Measurements from ENCODE around the gene DEGS2. TPM values are rescaled to one million over a fixed set of nuclear protein-coding genes. Genes with fewer than 3 reads are reported as not detected.

The DEGS2 gene
- total RNA-seq, 1 experiment from 2014 or later = not detected

DNA sequence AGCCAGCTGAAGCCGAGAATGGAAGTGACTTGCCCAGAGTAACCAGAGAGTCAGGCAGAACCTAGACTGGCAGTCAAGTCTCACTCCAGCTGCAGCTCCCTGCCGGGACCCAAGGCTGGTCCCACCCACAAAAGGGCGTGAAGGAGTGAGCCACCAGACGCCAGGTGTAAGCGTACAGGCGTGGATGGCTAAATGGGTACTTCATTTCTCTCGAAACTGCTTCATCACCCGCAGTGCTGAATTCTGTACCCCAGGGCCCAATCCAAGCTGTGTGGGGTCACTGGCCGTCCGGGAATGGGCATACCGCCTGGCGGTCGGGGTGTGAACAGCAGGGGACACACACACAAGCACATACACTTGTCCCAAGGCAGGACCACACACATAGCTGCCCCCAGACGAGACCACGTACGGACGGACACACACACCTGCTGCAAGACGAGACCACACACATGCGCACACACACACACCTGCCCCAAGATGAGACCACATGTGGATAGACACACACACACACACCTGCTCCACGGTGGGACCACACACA lies 34.8 kb downstream of the DEGS2 start:
- no peak for DNase-seq (ENCODE audit: low read depth, low spot score)
- in situ Hi-C loops (cut with HindIII; ENCODE audit: low pct_unique_long_range_greater_than_20kb, low sequenced_read_pairs) = no loop called here

DNA sequence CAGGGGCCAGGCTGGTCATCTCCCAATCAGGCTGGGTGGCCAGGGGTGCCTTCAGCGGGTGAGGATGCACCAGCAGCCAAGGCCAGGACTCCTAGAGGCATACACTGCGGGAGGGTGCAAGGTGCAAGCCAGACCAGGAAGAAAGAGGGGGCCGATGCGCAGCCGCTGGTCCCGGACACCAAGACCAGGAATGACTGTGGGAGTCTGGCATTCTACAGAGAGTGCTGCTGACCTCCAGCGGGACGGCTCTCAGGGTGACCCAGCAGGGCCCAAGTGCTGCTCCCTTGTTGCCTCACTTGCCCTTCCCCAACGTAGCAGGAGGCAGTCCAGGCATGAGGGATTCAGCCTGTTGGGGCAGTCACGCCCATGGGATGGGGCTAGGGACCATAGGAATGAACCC lies 35.8 kb downstream of the DEGS2 start:
- no peak for DNase-seq (ENCODE audit: low read depth, low spot score)
- in situ Hi-C loops (cut with HindIII; ENCODE audit: low pct_unique_long_range_greater_than_20kb, low sequenced_read_pairs) = no loop called here

DNA sequence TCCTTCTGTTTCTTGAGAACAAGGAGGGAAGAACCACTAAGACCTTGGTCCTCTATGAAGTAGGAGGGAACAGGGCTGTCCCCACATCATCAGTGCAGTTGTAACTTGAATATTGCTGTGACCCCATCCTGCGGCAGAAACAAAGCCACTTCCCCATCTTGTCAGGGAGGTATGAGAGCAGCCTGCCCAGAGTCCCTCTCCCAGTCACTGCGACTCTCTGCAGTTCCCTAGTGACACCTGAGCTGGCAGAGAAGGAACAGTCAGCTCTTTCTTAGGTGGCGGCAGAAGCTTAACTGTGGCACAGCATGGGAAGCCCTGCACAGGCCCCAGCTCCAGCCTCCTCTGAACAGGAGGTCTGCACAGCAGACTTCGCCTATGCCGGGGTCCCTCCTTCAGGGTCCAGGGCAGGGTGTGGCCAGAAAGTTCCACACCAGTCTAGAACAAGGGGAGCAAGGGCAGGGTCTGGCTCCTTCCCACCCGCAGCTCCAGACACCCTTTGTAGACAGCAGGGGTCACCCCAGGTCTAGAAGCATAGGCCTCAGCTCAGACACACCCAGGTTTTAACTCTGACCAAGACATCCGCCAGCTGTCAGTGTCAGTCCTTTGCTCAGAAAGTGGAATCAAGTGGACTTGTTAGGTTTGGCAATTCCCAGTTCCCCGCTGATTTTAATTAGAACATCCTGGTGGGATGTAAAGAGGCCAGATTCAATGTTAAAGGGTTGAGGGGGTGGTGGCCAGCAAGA lies 36.8 kb downstream of the DEGS2 start:
- in situ Hi-C loops (cut with HindIII; ENCODE audit: low pct_unique_long_range_greater_than_20kb, low sequenced_read_pairs) = no loop called here
- no peak for DNase-seq (ENCODE audit: low read depth, low spot score)

DNA sequence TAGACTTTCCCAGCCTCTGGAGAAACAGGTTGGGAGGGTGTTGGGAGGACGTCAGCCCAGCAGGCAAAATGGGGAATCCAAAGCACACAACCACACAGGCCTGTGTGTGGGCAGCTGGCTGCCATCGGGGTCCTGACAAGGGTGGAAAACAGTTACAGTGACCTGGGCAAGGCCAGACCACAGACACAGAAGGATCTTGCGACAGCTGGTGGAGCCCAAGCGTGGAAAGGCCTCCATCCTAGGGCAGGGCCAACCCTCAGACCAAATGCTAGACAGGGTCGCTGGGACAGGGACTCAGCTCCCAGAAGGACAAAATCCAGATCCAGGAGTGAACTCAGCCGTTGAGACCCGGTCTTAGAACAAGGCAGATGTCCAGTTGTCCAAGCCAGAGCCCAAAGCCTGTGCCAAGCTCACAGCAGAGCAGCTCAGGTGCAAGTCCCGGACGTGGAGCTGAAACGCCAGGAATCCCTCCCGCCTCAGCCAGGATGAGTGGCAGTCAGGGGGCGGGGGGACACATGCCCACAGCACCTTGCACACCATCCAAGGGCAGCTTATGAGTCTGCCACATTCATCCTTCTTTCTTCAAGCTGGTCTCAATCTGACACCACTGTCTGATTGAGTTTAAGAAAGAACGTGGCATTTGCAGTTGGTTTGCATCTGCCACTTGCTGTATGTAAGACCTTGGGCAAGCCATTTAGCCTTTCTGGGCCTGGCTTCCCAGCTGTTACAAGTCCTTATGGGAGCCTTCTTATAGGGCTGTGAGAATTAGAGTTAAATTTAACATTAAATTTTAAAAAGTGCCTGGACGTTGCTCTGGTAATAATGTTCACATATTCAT lies 37.6 kb downstream of the DEGS2 start:
- in situ Hi-C loops (cut with HindIII; ENCODE audit: low pct_unique_long_range_greater_than_20kb, low sequenced_read_pairs) = no loop called here
- no peak for DNase-seq (ENCODE audit: low read depth, low spot score)

DNA sequence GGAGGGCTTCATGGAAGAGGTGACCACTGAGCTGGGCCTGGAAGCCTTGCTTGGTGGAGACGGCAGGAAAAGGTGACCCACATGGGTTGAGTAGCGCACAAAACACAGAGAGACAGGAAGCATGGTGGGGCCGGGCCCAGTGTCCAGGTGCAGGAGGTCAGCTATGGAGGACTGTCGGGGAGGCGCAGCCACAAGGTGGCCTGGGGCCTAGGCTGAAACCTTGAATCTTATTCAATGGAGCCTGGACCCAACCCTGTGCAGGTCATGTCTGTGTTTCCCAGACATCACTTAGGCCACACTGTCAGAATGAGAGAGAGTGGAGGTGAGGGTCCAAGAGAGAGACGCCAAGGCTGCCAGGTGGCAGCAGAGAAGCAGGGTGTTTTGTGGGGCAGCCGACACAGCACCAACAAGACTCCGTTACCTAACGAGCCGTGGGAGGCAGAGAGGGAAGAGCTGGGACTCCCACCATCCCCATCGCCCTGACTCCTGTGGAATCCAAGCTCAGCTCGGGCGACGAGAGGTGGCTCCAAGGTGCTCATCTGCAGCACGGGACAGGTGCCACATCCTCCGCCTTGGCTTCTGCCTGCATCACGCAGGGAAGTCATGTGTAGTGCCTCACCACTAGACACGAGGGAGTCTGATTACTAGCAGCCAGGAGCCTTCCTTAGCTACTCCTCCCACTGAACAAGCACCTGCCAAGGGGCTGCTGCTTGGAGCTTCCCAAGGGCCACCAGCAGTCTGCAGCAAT lies 38.7 kb downstream of the DEGS2 start:
- in situ Hi-C loops (cut with HindIII; ENCODE audit: low pct_unique_long_range_greater_than_20kb, low sequenced_read_pairs) = no loop called here
- no peak for DNase-seq (ENCODE audit: low read depth, low spot score)

- DNase-seq (ENCODE audit: low read depth, low spot score) = no peak
- in situ Hi-C loops (cut with HindIII; ENCODE audit: low pct_unique_long_range_greater_than_20kb, low sequenced_read_pairs) = no loop called here
These were observed 40.2 kb downstream of the DEGS2 start for GRCh38 chr14:100119251-100119650.

GRCh38 chr14:100118396-100119011 lies 40.9 kb downstream of the DEGS2 start:
- no peak for DNase-seq (ENCODE audit: low read depth, low spot score)
- in situ Hi-C loops (cut with HindIII; ENCODE audit: low pct_unique_long_range_greater_than_20kb, low sequenced_read_pairs) = no loop called here

DNA sequence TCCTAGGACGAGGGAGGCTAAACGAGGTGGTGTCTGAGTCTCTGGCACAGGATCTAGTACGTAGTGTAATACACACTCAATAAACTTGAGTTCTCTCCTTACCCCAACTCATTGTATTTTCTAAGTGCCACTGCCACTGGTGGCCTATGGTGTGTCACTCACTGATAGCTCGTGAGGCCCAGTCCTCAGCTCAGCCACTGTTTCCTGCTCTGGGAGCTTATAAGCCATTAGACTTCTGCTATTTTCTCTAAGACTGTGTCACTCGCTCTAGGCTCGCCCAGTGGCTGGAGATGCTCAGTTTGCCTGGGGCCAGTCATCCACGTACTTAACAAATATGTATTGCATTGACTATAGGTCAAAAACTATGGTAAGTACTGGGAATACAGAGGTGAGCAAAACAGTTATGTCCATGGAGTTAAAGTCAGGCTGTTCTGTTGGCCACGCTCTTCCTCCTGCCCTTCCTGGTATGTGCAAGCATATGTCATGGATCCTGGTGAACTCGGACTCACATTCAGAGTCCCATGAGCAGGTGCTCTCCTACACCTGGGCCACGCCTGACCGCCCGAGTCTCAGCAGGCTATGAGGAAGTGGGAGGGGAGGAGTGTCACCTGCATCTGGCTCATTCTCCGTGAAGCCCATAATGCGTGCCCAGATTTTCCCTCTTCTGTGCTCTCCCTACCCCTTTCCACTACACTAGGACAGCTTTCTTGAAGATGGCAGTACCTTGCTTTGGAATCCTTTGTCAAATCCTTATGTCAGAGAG lies 41.6 kb downstream of the DEGS2 start:
- in situ Hi-C loops (cut with HindIII; ENCODE audit: low pct_unique_long_range_greater_than_20kb, low sequenced_read_pairs) = no loop called here
- DNase-seq (ENCODE audit: low read depth, low spot score) = no peak

- in situ Hi-C loops (cut with HindIII; ENCODE audit: low pct_unique_long_range_greater_than_20kb, low sequenced_read_pairs) = no loop called here
These were observed 42.4 kb downstream of the DEGS2 start for GRCh38 chr14:100117026-100117425.

DNA sequence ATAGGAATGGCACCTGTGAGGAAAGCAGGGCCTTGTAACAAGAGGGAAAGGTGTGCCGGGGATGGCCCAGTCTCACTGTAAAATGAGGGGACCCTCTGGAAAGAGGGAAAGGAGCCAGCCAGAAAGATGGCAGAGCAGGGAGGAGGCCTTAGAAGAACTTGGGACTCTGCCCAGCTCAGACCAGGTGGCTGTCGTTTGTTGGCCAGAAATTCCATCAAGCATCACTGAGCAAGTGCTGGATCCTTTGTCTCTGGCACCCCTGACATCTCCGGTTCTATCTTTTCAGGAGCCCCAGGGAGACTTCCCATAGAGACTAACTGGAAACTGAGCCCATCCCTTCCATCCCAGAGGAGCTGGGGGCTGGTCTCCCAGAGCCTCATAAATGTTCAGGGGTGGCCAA lies 43.3 kb downstream of the DEGS2 start:
- in situ Hi-C loops (cut with HindIII; ENCODE audit: low pct_unique_long_range_greater_than_20kb, low sequenced_read_pairs) = no loop called here
- no peak for DNase-seq (ENCODE audit: low read depth, low spot score)

More at GRCh38 chr14:100117026-100117425, 42.4 kb downstream of the DEGS2 start:
- DNase-seq (ENCODE audit: low read depth, low spot score) = no peak

DNA sequence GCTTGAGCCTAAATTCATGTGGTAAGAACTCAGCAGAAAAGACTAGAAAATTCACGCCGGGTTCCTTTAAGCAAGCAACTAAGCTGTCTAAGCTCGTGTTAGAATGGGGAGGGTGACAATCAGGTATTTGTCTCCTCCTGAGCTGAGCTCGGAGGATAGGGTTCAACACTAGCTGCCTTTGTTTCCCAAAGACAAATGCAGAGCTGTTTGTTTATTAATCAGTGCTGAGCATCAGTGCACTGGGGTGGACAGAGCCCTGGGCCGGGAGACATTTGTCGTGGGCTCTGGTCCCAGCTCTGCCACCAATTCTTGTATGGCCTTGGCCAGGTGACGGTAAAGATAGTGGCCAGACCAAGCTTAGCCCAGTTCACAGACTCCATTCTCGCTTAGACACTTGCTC lies 43.7 kb downstream of the DEGS2 start:
- in situ Hi-C loops (cut with HindIII; ENCODE audit: low pct_unique_long_range_greater_than_20kb, low sequenced_read_pairs) = no loop called here
- DNase-seq (ENCODE audit: low read depth, low spot score) = peak; percentile 55

DNA sequence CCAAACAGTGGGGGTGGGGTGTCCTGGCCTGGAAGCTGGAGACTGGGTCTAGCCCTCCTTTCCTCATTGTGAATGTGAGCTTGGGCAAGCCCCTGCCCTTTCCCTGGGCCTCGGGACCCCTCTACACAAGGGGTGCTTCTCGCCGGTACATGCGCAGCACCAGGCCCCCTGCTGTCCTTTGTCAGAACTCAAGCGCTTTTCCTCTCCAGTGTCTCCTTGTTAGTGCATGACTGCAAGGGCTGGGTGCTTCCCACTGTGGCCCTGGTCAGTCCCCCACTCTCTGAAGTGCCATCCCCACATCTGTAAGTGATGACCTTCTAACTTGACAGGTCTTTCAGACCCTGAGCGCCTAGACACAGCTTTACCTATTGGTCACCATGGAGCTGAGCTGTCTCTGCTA lies 44.2 kb downstream of the DEGS2 start:
- in situ Hi-C loops (cut with HindIII; ENCODE audit: low pct_unique_long_range_greater_than_20kb, low sequenced_read_pairs) = no loop called here
- DNase-seq (ENCODE audit: low read depth, low spot score) = no peak

DNA sequence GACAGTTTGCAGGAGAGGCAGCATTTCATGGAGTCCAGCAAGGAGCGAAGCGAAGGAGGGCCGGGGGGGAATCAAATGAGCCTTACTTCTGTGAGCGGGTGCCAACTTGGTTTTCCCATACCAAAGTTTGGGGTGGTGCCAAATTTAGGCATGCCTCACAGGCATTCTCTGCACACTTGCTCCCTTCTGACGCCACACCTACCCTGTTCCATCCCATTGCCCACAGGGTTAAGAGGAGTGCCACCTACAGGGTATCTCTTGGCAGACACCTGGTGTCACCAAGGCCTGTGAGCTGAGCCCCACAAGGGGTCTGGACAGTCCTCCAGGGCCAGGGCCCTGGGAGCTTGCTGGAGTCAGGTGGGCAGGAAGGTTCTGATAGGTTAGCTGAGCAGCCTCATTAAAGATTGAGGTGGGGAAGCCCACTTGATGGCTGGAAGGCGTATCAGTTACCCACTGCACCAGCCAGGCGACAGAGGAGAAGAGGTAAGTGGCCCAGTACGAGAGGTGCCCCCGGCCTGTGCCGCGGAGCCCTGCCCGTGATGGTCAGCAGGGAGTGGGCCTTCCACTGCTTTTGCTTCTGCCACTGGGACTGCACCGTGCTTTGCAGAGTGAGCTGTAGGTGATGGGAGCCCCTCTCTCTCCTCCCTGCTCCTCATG lies 45.2 kb downstream of the DEGS2 start:
- no peak for DNase-seq (ENCODE audit: low read depth, low spot score)
- in situ Hi-C loops (cut with HindIII; ENCODE audit: low pct_unique_long_range_greater_than_20kb, low sequenced_read_pairs) = no loop called here

DNA sequence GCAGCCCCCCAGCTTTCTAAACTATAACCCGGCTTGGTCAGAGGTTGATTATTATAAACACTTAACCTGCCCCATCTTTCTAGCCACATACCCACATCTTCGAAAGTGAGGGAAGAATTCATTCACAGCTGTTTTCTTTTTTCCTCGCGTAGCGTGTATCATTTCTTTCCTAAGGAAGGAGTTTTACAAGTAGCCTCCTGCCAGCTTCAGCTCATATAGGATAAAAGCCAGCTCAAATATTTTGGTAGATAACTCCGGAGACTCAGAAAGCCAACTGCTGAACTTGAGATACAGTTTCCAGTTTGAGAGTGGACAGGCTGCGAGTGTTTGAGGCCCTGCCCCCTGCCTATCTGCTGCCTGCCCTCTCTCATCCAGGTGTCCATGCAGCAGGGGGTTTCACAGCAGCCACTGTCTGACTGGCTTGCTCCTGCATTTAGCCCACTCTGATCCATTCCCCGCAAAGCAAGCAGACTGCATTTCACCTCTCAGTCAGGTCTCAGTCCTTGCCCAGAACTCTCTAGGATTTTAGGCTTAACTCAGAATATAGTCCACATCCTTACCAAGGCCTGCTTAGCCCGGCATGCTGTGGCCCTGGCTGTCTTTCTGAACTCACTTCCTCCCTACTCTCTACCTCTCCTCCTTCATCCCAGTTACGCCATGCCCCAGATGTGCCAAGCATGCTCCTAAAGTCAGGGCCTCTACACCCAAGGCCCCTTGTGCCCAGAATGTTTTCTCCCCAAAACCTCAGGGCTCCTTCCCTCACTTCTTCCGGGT lies 47.3 kb downstream of the DEGS2 start:
- in situ Hi-C loops (cut with HindIII; ENCODE audit: low pct_unique_long_range_greater_than_20kb, low sequenced_read_pairs) = no loop called here
- no peak for DNase-seq (ENCODE audit: low read depth, low spot score)

DNA sequence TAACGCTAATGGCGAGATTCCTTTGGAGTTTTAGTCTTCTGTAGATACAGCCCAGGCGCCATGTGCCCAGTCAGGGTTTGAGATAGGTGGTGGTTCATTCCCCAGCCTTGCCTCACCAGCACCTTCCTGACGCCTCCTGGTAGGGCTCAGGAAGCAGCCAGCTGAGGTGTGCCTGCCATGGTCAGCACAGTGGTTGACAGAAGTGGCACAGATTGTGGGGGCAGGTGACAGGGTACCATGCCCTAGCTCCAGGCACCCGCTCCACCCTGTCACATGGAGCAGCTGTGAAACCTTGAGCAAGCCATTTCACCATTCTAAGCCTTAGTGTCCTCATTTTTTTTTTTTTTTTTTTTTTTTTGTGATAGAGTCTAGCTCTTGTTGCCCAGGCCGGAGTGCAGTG lies 48.6 kb downstream of the DEGS2 start:
- in situ Hi-C loops (cut with HindIII; ENCODE audit: low pct_unique_long_range_greater_than_20kb, low sequenced_read_pairs) = no loop called here
- DNase-seq (ENCODE audit: low read depth, low spot score) = no peak

GRCh38 chr14:100109594-100109955 lies 49.9 kb downstream of the DEGS2 start:
- in situ Hi-C loops (cut with HindIII; ENCODE audit: low pct_unique_long_range_greater_than_20kb, low sequenced_read_pairs) = no loop called here
- no peak for DNase-seq (ENCODE audit: low read depth, low spot score)

Measured in SK-MEL-5 (cell line).